SHP77 treated with DMSO at 0.1 percent for 48 hours (cell line): ENCODE data around the gene MICAL3.

Experiments
- DNase-seq: peaks from one replicate; lab custom pipeline; 2025; lab: John Stamatoyannopoulos, UW

Gene MICAL3

GRCh38 chr22:17971711-17972110 is 52.6 kb downstream of the MICAL3 start:
- DNase-seq: no peak

GRCh38 chr22:17970201-17970708 is 54.1 kb downstream of the MICAL3 start:
- DNase-seq: no peak

GRCh38 chr22:17969701-17970113 is 54.7 kb downstream of the MICAL3 start:
- no peak for DNase-seq

DNA sequence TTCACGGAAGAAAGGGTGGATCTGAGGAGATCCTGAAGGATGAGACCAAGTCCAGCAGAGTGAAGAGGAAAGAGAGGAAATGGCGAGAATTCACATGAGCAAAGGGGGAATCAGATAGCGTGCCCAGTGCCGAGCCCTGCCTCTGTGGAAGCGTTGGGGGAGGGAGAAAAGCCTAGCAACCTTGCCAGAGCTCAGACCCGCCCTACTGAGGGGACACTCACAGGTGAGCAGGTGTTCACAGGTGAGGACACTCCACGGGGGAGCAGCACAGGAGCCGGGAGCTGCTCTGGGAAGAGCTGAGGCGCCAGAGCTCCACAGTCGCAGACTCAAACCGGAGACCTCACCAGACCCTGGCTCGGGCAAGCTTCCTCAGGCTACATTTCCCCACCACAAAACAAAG is 56.2 kb downstream of the MICAL3 start:
- no peak for DNase-seq

DNA sequence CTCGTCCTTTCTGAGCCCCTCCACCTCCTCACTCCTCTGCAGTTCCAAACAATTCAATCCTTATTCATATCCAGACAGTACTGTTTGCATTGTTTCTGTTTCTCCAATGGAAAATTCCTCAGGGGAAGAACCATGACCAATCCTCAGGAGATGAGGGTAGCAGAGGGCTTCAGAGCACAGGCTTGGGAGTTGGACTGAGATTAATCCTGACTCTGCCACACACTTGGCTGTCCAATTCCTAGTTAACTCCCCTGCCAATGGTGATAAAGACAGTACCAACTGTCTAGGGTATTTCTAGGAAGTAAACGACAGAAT is 58.0 kb downstream of the MICAL3 start:
- DNase-seq: no peak

GRCh38 chr22:17965538-17966402 is 58.6 kb downstream of the MICAL3 start:
- DNase-seq: no peak

- peak; percentile 36 for DNase-seq
Observed at GRCh38 chr22:17964643-17965042, 59.7 kb downstream of the MICAL3 start.

DNA sequence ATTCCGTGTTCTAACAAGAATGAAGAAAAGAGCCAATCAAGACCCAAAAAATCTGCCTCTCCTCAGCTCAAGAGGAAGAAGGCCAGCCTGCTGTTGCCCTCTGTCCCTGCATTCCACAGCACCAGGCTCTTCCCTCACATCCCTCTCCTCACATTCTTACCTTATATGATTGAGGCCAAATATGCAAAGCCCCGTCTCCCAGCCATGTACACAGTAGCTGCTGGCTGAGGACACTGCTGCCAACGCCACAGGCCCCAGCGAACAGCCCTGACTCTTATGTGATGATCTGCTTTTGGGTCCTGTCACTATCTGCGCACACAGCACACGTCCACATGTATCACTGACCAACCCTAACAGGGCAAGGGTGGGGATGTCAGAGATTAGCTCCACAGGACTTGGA is 60.2 kb downstream of the MICAL3 start:
- DNase-seq: no peak

GRCh38 chr22:17963015-17963414 is 61.3 kb downstream of the MICAL3 start:
- no peak for DNase-seq

DNA sequence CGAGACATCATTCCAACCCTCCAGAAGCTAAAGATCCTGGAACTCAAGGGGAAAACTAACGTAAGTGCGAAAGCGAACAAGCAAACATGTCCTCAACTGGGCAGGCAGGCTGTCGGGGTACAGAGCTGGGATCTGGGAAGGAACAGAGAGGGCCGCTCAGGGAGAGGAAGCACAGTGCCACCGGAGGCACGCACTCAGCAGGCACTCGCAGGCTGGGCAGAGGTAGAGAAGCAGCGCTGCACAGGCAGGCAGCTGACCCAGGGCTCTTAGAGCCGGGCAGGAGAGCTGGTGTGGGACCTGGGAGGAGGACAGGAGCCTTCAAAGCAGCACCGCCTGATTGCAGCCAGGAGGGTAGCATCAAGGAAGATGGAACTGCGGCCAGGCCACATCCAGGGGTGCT is 62.2 kb downstream of the MICAL3 start:
- no peak for DNase-seq

DNA sequence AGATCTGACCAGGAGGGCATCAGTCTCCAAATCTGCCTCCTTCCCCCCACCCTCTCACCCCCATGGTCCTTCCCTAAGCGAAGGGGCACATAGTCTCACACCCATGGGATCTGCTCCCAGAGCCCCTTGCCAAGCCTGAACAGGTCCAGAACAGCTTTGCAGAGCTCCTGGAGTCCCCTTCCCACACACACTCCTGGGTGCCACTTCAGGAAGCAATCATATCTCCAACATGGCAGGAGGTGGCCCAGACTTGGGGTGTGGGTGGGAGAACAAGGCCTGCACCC is 63.0 kb downstream of the MICAL3 start:
- no peak for DNase-seq

DNA sequence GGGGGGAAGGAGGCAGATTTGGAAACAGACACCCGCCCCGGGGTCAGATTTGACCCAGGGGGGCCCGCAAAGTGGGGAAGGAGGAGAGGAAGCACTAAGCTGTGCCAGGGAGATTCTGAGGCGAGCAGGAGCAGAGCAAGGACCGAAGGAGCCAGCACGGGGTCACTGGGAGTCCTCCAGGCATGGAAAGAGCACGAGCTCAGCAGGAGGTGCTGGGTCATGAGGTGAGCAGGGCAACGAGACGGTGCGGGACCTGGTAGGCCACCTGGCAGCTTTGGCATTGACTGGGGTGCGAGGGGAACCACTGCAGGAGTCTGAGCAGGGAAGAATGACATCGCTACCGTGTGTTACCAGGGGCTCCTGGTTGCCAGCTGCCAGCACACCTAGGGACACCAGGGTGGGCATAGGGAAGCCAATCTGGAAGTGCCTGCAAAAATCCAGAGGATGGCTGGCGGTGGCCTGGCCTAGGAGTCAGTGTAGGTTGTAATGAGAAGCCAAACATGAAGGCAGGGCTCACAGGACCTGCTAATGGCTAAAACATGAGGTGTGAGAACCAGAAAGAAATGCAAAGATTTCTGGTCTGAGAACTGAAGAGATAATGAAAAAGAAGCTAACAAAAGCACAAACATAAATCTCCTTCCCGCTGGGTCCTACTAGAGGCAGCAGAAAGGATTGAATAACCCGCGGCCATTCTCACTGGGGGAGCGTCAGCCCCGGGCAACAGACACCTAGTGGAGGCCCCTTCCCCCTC is 63.5 kb downstream of the MICAL3 start:
- DNase-seq: no peak

GRCh38 chr22:17960011-17960410 is 64.3 kb downstream of the MICAL3 start:
- no peak for DNase-seq

DNA sequence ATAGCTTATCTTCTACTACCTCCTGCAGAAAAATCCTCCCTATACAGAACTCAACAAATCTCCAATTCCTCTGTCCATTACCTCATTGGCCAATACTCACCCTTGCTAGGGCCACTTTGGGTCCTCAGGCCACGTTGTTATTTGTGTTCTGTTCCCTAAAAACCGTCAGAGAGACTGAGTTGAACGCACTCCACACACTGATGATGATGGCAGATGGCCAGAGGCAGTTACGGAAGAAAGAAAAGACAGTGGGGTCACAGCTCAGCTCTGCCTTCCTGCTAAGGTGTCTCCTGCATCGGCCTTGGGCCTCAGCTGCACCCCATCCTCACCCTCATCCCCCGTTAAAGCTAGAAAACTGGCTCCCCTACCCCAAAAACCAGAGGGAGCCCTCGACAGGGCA is 66.2 kb downstream of the MICAL3 start:
- no peak for DNase-seq

DNA sequence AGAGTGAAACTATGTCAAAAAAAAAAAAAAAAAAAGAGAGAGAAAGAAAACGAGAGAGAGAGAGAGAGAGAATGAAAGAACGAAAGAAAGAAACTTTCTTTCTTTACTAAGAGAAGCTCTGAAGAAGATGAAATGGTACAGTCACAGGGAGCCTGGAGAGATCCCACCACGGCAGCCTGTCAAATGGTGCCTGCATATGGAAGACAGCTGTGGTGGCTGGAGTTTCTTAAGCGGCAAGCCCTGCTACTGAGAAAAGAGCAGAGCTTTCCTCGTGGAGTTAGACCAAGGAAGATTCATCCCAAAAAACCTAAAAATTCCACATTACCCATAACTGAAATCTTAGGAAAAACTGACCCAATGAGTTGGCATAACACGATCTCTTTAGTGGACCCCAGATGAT is 66.7 kb downstream of the MICAL3 start:
- DNase-seq: no peak

GRCh38 chr22:17957204-17957603 is 67.2 kb downstream of the MICAL3 start:
- no peak for DNase-seq

GRCh38 chr22:17956630-17957029 is 67.7 kb downstream of the MICAL3 start:
- DNase-seq: no peak

GRCh38 chr22:17955590-17956379 is 68.6 kb downstream of the MICAL3 start:
- no peak for DNase-seq

GRCh38 chr22:17954860-17955587 is 69.3 kb downstream of the MICAL3 start:
- no peak for DNase-seq

GRCh38 chr22:17954200-17954859 is 70.0 kb downstream of the MICAL3 start:
- no peak for DNase-seq

DNA sequence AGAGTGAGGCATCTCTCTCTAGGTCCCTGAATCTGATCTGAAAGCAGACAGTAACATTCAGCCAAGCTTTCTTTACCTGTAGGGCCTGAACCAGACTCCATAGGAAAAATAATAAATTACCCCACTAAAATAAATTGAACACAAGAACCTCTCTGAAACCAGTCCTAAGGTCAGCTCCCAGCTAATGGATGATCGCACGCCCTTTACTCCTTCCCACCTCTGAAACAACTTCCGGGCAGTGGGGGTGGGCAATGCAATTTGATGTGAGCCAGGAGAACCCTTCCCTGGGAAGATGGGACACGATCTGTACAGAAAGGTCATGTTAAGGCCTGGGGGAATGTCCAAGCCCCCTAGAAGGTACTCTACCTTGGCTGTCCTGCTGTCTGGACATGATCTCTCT is 71.2 kb downstream of the MICAL3 start:
- DNase-seq: no peak
